H9 (cell line): ENCODE data around the gene FNDC1. TPM values are rescaled to one million over a fixed set of nuclear protein-coding genes. Genes with fewer than 3 reads are reported as not detected.

Experiments
- DNase-seq: peaks from one replicate; pipeline ENCODE4 v3.0.0-alpha.2; 2017
- H2AFZ ChIP-seq: one replicate; pipeline ENCODE4 v1.6.1; 2013; ENCODE audit warnings: mild to moderate bottlenecking, low read length, control low read depth, moderate library complexity
- H2AK5ac ChIP-seq: 2 replicates; pipeline ENCODE4 v1.6.1; 2013; ENCODE audit warnings: low read length, control low read depth, mixed read lengths; ENCODE audit not compliant: insufficient read length
- H2BK120ac ChIP-seq: one replicate; pipeline ENCODE4 v1.6.1; 2013; ENCODE audit warnings: low read depth, mild to moderate bottlenecking, low read length, control low read depth, inconsistent platforms; ENCODE audit not compliant: poor library complexity, severe bottlenecking
- H2BK12ac ChIP-seq: 2 replicates; pipeline ENCODE4 v1.6.1; 2013; ENCODE audit warnings: low read length, control low read depth, mixed read lengths, low read depth; ENCODE audit not compliant: insufficient read length
- H2BK15ac ChIP-seq: 2 replicates; pipeline ENCODE4 v1.6.1; 2013; ENCODE audit warnings: low read depth, low read length, control low read depth
- H2BK20ac ChIP-seq: one replicate; pipeline ENCODE4 v1.6.1; 2013; ENCODE audit warnings: low read depth, mild to moderate bottlenecking, low read length, control low read depth, inconsistent platforms; ENCODE audit not compliant: poor library complexity, severe bottlenecking
- H2BK5ac ChIP-seq: 2 replicates; pipeline ENCODE4 v1.6.1; 2013; ENCODE audit warnings: low read length, control low read depth, mixed read lengths; ENCODE audit not compliant: insufficient read length
- H3K14ac ChIP-seq: 2 replicates; pipeline ENCODE4 v1.6.1; 2013; ENCODE audit warnings: low read length, control low read depth; ENCODE audit not compliant: insufficient read depth
- H3K18ac ChIP-seq: 2 replicates; pipeline ENCODE4 v1.6.1; 2013; ENCODE audit warnings: low read depth, mild to moderate bottlenecking, mixed read lengths, low read length, control low read depth; ENCODE audit not compliant: insufficient read length
- H3K23ac ChIP-seq: 2 replicates; pipeline ENCODE4 v1.6.1; 2013; ENCODE audit warnings: low read length, control low read depth, mixed read lengths, low read depth; ENCODE audit not compliant: insufficient read length
- H3K23me2 ChIP-seq: 2 replicates; pipeline ENCODE4 v1.6.1; 2013; ENCODE audit warnings: low read depth, mild to moderate bottlenecking, mixed read lengths, low read length, control low read depth; ENCODE audit not compliant: insufficient read length, poor library complexity, severe bottlenecking
- H3K27ac ChIP-seq: 2 replicates; pipeline ENCODE4 v1.5.1; 2013; ENCODE audit warnings: low read length, control low read depth, mixed read lengths, low read depth; ENCODE audit not compliant: insufficient read length
- H3K27me3 ChIP-seq: 2 replicates; pipeline ENCODE4 v1.6.1; 2013; ENCODE audit warnings: low read length, control low read depth, inconsistent platforms; ENCODE audit not compliant: insufficient read depth
- H3K4ac ChIP-seq: 2 replicates; pipeline ENCODE4 v1.6.1; 2013; ENCODE audit warnings: low read depth, mild to moderate bottlenecking, control low read depth, inconsistent platforms, low read length, moderate library complexity
- H3K4me1 ChIP-seq: 2 replicates; pipeline ENCODE4 v1.6.1; 2013; ENCODE audit warnings: low read length, control low read depth, inconsistent platforms; ENCODE audit not compliant: insufficient read depth
- H3K4me2 ChIP-seq: 2 replicates; pipeline ENCODE4 v1.6.1; 2013; ENCODE audit warnings: low read length, control low read depth, mixed read lengths; ENCODE audit not compliant: insufficient read length, insufficient read depth
- H3K56ac ChIP-seq: 2 replicates; pipeline ENCODE4 v1.6.1; 2013; ENCODE audit warnings: low read depth, mild to moderate bottlenecking, mixed read lengths, low read length, control low read depth; ENCODE audit not compliant: insufficient read length
- H3K79me1 ChIP-seq: 2 replicates; pipeline ENCODE4 v1.6.1; 2013; ENCODE audit warnings: low read depth, mild to moderate bottlenecking, moderate library complexity, low read length, control low read depth, inconsistent platforms; ENCODE audit not compliant: insufficient read depth, poor library complexity, severe bottlenecking
- H3K79me2 ChIP-seq: 2 replicates; pipeline ENCODE4 v1.6.1; 2013; ENCODE audit warnings: low read length, control low read depth, inconsistent platforms; ENCODE audit not compliant: insufficient read depth
- H3K9ac ChIP-seq: 2 replicates; pipeline ENCODE4 v1.6.1; 2013; ENCODE audit warnings: low read length, control low read depth, mixed read lengths; ENCODE audit not compliant: insufficient read length; ENCODE audit errors: extremely low read depth
- H3K9me3 ChIP-seq: one replicate; pipeline ENCODE4 v1.6.1; 2013; ENCODE audit warnings: low read depth, low read length, inconsistent platforms; ENCODE audit not compliant: control insufficient read depth
- H3T11ph ChIP-seq: one replicate; pipeline ENCODE4 v1.6.1; 2013; ENCODE audit warnings: mild to moderate bottlenecking, low read length, control low read depth, inconsistent platforms
- H4K20me1 ChIP-seq: one replicate; pipeline ENCODE4 v1.6.1; 2013; ENCODE audit not compliant: control insufficient read depth, insufficient read length, insufficient read depth
- H4K5ac ChIP-seq: 2 replicates; pipeline ENCODE4 v1.6.1; 2013; ENCODE audit warnings: low read depth, mild to moderate bottlenecking, mixed read lengths, low read length, control low read depth; ENCODE audit not compliant: insufficient read length
- H4K8ac ChIP-seq: replicated peaks from 2 replicates; pipeline ENCODE4 v1.6.1; 2013; ENCODE audit warnings: low read length, control low read depth, mixed read lengths, low read depth; ENCODE audit not compliant: insufficient read length
- H4K91ac ChIP-seq: 2 replicates; pipeline ENCODE4 v1.6.1; 2013; ENCODE audit warnings: low read depth, mild to moderate bottlenecking, moderate library complexity, mixed read lengths, low read length, control low read depth; ENCODE audit not compliant: insufficient read length
- H3K27ac Mint-ChIP-seq, 3 experiments: 2 replicates in 2 of 3; 3 replicates in 1 of 3; pipeline ENCODE4 v1.8.0; 2020 to 2021; ENCODE audit warnings: mixed read lengths in 3 of 3, mild to moderate bottlenecking in 1 of 3, moderate library complexity in 1 of 3
- H3K27me3 Mint-ChIP-seq: 2 replicates; pipeline ENCODE4 v1.8.0; 2021; ENCODE audit warnings: low read depth, mild to moderate bottlenecking, moderate library complexity, mixed read lengths
- H3K36me3 Mint-ChIP-seq, 3 experiments: 2 replicates in 2 of 3; 3 replicates in 1 of 3; pipeline ENCODE4 v1.8.0; 2020 to 2021; ENCODE audit warnings: low read depth in 3 of 3, mixed read lengths in 3 of 3; ENCODE audit not compliant: insufficient read depth in 1 of 3
- H3K4me1 Mint-ChIP-seq, 2 experiments: 2 replicates each; pipeline ENCODE4 v1.8.0; 2020; ENCODE audit warnings: mixed read lengths in 2 of 2
- H3K4me3 Mint-ChIP-seq, 2 experiments: 2 replicates in 1 of 2; 3 replicates in 1 of 2; pipeline ENCODE4 v1.8.0; 2020 to 2021; ENCODE audit warnings: mild to moderate bottlenecking in 2 of 2, mixed read lengths in 2 of 2, moderate library complexity in 1 of 2
- H3K9me3 Mint-ChIP-seq, 2 experiments: 2 replicates in 1 of 2; 3 replicates in 1 of 2; pipeline ENCODE4 v1.8.0; 2020; ENCODE audit warnings: mild to moderate bottlenecking in 2 of 2, mixed read lengths in 2 of 2, moderate library complexity in 1 of 2
- WGBS: extraction: QIAGEN DNeasy Blood & Tissue Kit; methylation state at CpG from one replicate; pipeline ENCODE4 v1.1.7; 2013; ENCODE audit warnings: missing lambda C conversion rate, low lambda C conversion rate, mixed read lengths; ENCODE audit not compliant: insufficient read length; ENCODE audit errors: extremely low coverage; 5-methylcytosine and 5-hydroxymethylcytosine counted together
- total RNA-seq: library from RNA; stranded (reverse); gene quantifications from 2 replicates; pipeline ENCODE4 v1.2.1, GENCODE V29; 2021
- TF ChIP-seq, protein P1 (sequence below): fragments of 200-600 bp; sonication (generic); conservative IDR thresholded peaks from 3 replicates; pipeline ENCODE4 v1.8.0; 2021; ENCODE audit warnings: antibody characterized with exemption, mild to moderate bottlenecking

The FNDC1 gene
- total RNA-seq, 1 experiment from 2014 or later: 0.24 TPM

- no peak overlapping the region for H3K4me3 Mint-ChIP-seq
- H3K27me3 Mint-ChIP-seq: peaks cover 4% of the 10 kb centered on the region
- Histone ChIP-seq H2BK15ac (no peak overlapping the region), H2BK120ac (no peak overlapping the region), H3K56ac (no peak overlapping the region), H4K20me1 (no peaks in the 10 kb centered on the region), H3K23me2 (no peaks in the 10 kb centered on the region), H3K23ac (no peak overlapping the region), H3K79me1 (no peaks in the 10 kb centered on the region), H2AFZ (no peak overlapping the region), H2BK20ac (no peak overlapping the region), H3K4me2 (no peak overlapping the region), H3K18ac (no peak overlapping the region), H3K79me2 (no peaks in the 10 kb centered on the region), H3T11ph (no peak overlapping the region), H4K5ac (no peak overlapping the region), H3K27ac (no peak overlapping the region), H4K91ac (no peak overlapping the region), H2BK12ac (no peak overlapping the region), H3K9ac (no peak overlapping the region), H3K14ac (no peak overlapping the region), H4K8ac (no peak overlapping the region), H2BK5ac (no peak overlapping the region), H3K9me3 (no peaks in the 10 kb centered on the region), H3K27me3 (no peaks in the 10 kb centered on the region), H3K4me1 (no peaks in the 10 kb centered on the region), H2AK5ac (no peak overlapping the region), H3K4ac (no peak overlapping the region)
- H3K27ac Mint-ChIP-seq: no peak overlapping the region
- peaks cover 0 to 22% of the 10 kb centered on the region in 2 experiments; a peak in 3 of 5 replicates for H3K9me3 Mint-ChIP-seq
- TF ChIP-seq, protein P1, sequence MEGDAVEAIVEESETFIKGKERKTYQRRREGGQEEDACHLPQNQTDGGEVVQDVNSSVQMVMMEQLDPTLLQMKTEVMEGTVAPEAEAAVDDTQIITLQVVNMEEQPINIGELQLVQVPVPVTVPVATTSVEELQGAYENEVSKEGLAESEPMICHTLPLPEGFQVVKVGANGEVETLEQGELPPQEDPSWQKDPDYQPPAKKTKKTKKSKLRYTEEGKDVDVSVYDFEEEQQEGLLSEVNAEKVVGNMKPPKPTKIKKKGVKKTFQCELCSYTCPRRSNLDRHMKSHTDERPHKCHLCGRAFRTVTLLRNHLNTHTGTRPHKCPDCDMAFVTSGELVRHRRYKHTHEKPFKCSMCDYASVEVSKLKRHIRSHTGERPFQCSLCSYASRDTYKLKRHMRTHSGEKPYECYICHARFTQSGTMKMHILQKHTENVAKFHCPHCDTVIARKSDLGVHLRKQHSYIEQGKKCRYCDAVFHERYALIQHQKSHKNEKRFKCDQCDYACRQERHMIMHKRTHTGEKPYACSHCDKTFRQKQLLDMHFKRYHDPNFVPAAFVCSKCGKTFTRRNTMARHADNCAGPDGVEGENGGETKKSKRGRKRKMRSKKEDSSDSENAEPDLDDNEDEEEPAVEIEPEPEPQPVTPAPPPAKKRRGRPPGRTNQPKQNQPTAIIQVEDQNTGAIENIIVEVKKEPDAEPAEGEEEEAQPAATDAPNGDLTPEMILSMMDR: no peak
- no peaks in the 10 kb centered on the region; a peak in 1 of 4 replicates for H3K4me1 Mint-ChIP-seq
- no peak for DNase-seq
- 100% methylated on average over 1 of the region's 1 CpG for WGBS
- no peaks in the 10 kb centered on the region for H3K36me3 Mint-ChIP-seq
Observed at GRCh38 chr6:159268511-159268910, 99.3 kb downstream of the FNDC1 start.
